CD4-positive, alpha-beta T cell treated with Interleukin-2 at 100 ng/mL for 4 hours (primary cell): Measurements from ENCODE around the gene USH2A.
"Not testable (repeated sequence)": the region's sequence is repeated elsewhere in the genome, so short reads cannot be mapped to it uniquely, and the experiment has no call there.

ENCODE experiments used
- DNase-seq: peaks from one replicate; pipeline ENCODE4 v3.0.0-alpha.2; 2020; ENCODE audit warnings: low spot score

Gene USH2A

DNA sequence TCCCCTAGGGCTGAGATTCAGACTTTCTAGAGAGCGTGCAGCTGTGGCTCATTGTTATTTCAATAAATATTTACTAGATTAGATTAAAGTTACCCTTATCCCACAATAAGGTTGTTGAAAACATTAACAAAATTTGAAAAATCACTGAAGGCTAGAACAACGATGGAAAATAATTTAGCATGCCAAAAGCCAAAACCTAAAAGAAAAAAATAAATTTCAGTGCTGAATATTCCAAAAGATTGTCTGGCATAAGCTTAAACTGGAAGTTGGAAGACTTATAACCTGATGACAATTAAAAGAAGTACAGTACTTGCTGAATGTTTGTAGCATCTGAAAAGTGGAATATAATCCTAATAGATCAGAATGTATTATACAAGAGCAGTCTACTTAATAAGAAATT, 221.3 kb downstream of the USH2A start:
- no peak for DNase-seq

DNA sequence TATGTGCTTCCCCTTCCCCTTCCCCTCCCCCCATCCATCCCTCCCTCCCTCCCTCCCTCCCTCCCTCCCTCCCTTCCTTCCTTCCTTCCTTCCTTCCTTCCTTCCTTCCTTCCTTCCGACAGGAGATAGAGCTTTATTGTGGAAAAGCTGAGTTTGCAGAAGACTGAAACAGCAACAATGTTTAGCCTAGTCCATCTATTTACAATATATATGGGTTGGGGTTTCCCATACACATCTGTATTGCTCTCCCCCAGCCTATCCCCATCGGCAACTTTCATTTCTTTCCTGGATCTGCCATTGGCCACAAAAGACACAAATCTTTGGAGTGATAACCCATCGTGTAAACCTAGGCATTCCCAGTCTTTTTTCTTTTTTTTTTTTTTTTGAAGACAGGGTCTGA, 222.3 kb downstream of the USH2A start:
- no peak for DNase-seq

DNA sequence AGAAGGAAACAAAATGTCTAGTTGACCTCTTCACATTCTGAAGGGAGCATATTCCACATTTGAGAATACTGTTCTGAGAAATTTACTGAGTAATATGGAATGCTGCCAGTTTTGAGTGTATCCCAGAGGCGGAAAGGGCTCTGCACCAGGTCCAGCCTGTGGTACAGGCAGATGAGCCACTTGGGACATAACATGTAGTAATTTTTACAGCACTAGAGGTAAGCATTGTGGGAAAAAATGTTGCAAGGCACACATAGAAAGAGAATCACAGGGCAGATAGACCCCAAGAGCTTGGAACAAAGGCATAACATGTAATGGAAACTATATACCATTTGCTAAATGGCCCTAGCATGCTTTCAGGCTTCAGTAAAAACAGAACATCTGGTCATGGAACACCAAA, 228.5 kb downstream of the USH2A start:
- no peak for DNase-seq

DNA sequence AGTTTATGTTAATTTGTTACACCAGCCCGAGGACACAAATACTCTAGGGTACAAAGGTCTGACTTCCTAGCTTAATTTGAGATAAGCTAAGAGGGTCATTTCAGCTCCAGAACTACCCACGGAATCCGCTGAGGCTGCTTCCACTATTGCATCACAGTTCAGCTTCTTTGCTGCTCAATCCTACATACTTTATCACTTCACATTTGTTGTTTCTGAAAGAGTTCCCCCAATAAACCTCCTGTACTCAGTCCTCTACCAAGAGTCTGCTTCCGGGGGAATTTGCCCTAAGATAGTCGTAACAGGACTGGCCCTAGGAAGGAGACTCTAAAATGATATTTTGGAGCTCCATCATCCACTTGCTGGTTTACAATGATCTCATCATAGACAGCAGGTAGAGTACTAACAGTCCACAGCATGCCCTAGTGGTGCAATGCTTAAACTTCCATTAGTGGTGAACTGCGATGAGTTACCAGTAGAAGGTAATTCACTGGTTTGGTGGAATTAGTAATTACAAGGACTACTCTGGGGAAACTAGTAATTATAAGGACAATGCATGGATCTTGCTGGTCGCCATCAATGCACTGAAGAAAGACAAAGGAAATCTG, 229.3 kb downstream of the USH2A start:
- no peak for DNase-seq

DNA sequence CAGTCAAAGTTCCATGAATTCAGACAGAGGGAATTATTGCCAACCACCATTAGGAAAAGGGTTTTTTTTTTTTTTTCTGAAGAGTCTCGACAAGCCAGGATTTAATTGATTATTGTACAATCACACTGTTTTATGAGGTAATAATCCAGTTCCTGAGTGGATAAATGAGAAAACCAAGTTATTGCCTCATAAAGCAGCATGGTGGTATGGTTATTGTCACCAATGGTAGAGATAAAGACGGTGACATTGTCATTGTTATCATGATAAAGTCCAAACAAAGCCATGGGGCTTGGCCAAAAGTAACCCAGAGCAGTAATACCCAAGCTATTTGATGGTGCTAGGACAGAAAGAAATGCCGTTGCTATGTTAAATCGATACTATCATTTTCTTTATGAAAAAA, 232.8 kb downstream of the USH2A start:
- DNase-seq, result no peak

DNA sequence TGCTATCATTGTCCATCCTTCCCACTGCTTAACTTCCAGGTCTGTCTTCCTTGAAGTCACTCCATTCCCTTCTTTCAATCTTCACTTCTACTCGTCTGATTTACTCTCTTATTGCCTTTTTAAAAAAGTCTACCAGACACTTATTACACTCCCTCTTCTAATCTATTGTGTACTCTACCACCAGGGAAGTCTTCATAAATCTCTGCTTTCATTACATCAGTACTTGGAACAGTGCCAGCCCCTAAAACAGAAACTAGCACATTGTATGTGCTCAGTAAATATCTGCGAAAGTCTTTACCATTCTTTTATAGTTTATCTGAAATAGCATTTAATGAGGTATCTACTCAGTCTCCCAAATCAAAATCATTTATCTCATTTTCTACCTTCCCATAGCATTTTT, 236.4 kb downstream of the USH2A start:
- DNase-seq, result no peak

DNA sequence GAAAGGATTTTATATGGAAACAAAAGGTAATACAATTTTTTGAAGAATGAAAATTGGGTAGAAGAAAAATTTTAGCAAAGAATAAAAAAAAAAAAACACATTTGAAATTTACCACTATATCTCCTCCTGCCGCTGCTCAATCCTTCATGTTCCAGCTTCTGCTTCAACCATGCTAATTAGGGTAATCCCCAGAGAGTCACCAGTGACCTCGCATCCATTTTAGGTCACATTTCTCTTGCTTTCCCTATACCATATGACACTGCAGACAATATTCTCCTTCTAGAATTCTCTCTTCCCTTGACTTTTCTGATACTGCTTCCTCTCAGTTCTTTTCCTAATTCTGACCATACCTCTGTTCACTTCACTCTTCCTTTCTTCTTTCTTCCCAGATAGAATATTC, 237.1 kb downstream of the USH2A start:
- DNase-seq, result no peak

DNA sequence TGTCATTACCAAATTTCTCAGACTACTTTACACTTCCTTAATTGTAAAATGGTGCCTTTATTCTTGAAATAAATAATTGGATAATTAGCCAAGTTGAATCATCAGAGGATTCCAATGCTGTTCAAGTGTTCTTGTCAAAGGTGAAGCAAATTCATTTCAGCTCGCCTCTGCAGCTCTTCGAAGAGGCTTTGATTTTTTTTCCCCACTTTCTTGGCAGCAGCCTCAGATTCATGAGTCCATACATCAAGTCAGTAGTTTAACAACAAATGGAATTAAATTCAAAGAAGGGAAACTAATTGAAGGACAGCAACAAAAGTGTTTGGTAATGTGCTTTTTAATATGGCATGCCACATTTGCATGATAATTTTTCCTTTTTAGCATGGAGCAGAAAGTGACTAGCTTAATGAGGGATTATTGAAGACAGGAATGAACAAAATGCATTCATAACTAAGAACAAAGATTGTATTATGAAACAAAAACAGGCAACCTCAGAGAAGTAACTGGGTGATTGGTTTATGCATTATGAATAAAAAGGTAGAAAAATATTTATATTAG, 239.0 kb downstream of the USH2A start:
- DNase-seq, result no peak

DNA sequence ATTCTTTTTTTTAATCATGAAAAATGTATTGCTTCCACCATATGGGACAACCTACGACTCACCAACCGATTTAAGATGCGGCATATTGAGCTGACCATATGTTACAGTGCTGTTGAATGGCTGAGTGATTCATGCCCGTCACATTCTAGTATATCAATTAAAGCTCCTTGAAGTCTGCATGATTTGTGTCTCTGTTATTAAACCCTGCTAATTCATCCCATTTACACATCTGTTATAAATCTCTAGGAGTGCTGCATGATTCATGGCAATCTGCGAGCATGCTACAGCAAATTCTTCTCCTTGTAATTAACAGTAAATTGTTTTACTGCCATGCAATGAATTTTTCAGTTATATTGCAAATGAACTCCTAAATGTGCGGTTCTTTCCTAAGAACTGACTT, 239.8 kb downstream of the USH2A start:
- DNase-seq, result no peak

DNA sequence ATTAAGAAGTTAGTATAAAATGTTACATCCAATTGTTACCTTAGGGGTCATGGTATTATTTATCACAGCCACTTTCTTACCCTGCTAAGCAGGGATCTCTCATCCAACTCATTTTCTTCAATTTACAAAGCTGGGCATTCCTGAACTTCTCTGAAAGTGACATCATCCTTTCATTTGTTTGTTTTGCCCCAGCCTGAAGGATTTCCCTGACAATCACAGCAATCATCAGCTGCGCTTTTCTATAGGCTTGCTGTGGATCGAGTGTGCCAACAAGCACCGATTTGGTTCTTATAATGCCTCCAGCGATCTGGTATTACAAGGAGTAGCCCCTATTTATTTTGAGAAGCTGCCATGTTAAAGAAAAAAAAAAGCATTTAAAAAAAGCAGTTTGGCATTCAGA, 240.2 kb downstream of the USH2A start:
- DNase-seq, result no peak

DNA sequence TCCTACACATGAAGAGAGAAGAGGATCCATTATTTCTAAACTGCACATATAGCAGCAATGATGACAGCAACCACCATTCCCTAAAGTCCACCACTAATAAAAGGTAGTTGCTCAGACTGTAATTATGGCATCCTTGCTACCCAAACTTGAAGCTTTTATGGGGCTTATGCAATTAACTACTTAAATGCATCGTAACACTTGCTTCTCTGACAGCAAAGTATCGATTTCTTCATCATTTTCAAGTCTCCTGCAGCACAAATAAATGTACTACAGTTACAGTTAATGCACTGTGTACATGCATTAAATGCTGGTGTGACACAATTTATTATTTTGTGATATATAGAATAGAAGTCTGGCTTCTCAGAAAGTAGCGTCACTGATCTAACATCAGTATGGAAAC, 241.7 kb downstream of the USH2A start:
- no peak for DNase-seq

DNA sequence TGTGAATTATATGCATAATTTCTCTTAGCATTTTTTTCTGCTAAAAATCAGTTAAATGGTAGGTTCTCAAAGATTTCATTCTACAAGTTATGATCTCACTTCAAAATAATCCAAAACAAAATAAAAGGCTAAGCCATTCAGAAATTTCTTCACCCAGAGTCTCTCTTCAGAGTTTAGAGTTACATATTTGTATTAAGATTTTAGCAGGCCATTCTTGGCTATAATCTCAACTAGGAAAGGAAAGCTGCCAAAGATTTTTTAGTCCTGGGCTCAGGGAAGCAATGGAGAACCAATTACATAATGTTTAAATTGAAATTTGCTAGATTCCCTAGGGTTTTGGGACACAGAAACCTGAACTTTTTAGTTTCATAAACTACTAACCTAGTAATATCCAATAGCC, 245.0 kb downstream of the USH2A start:
- no peak for DNase-seq

DNA sequence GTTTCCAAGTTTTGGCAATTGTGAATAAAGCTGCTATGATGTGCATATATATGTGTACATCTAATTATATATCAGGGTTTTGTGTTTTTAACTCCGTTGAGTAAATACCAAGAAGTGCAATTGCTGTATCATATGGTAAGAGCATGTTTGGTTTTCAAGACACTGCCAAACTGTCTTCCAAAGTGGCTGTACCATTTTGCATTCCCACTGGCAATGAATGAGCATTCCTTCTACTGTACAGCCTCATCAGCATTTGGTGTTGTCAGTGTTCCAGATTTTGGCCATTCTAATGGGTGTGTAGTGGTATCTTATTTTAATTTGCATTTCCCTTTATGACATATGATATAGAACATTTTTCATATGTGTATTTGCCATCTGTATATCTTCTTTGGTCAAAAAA, 246.3 kb downstream of the USH2A start:
- DNase-seq, result no peak

DNA sequence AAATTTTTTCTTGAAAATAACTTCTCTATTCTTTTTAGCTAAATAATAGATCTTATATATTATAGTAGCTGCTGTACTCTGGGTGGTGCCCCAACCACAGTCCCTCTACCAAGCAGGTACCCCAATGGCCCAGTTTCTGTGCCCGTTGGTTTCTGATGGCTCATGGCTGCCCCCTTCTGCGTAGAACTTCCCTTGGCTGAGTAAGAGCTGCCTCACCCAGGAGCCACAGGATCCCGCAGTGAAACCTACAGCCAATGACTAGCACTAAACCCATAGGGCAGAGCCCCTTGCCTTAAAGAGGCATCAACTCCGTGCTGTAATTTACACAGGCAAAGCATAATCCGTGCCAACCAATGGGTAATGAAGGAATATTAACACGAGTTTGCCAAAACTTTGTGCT, 247.5 kb downstream of the USH2A start:
- no peak for DNase-seq

DNA sequence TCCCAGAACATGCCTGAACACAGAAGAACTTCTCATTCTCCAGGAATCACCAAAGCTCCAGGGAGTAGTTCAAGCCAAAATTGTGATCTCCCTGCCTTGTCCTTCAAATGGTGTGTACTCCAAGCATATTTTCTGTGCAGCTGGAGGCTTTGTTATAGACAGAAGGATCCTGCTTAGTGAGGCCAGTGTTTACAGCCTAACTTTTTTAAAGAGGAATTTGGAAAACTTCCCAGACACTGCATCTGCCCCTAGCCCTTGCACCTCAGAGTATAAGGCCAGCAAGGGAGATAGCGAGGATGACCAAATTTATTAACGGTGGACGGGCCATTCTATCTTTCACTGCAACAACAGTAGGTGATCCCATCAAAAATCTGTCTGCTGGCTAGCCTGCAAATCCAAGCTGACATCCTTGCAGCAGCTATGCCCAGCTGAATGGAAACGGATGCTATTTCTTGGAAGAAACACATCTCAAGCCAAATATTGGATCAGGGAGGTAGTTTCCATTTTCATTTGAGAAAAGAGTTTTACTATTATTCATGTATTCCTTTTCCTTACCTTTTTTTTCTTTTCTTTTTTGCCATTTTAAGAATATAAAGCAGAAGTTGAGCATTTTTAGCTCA, 249.8 kb downstream of the USH2A start:
- DNase-seq, result no peak

DNA sequence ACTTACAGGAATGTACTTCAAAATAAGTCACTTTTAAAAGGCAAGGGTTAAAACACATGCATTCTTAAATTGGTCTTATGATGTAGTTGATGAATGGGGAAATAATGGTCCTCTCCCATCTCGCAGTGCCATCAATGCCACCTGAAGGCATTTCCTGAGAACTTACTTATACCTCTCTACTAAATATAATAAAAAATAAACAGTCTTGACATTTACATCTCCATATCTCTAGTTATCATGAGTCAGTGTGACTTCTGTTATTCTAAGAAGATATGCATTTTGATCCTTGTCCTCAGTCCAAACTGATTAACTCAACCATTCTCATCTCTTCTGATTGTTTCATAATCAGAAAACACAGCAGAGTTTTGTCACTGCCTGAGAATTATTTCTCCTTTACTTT, 253.9 kb downstream of the USH2A start:
- no peak for DNase-seq

DNA sequence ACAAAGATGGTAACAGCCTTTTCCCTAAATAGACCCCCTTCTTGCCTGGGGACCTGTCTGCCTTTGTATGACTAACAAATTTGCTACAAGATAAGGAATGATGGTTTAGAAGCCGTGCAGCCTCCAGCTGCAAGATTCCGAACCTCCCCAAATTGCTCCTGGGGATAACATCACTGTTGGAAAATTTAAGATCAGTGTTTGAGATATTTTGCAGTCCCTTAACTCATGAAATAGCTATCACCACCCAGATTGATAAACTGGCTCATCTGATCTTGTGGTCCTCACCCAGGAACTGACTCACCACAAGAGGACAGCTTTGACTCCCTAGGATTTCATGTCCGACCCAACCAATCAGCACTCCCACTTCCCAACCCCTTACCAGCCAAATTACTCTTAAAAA, 254.7 kb downstream of the USH2A start:
- no peak for DNase-seq

DNA sequence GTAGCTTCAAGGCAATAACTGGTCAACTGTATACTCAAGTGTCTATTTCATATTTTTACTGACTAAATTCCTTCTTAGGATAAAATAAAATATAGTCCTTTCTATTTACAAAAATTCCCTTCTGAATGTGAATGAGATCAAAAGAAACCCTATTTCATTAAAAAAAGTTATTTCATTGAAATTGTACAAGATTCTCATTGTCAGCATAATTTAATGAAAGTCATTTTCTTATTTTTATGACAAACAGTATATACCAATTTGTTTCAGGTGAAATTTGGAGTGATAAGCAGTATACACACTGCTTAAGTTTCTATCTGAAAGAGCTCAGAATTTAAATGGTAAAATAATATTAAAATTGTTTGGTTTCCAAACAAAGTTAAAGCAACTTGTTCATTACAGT, 269.2 kb downstream of the USH2A start:
- DNase-seq, result no peak

DNA sequence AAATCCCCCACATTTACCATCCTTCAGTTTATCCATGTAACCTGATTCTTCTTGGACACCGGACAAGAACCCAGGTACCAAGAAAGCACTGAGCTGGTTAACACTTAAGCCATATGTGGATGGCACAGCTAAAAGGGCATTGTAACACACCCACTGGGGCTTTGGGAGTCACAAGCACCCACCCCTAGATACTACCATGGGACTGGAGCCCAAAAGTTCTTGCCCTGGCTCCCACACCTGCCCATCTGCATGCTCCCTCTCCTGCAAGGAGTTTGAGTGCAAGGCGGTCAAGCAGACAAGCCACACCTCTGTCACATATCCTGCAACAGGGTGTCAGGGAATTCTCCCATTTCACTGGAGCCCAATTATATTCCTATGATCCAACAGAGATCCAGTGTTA, 270.1 kb downstream of the USH2A start:
- DNase-seq, result no peak

DNA sequence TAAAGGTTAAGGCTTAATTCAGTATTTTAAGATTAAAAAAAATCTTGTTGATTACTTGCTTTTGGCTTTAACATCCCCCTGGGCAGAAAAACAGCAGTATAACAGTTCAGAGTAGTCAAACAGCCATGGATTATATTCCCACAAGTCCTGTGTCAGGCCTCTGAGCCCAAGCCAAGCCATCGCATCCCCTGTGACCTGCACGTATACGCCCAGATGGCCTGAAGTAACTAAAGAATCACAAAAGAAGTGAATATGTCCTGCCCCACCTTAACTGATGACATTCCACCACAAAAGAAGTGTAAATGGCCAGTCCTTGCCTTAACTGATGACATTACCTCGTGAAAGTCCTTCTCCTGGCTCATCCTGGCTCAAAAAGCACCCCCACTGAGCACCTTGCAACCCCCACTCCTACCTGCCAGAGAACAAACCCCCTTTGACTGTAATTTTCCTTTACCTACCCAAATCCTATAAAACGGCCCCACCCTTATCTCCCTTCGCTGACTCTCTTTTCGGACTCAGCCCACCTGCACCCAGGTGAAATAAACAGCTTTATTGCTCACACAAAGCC, 277.7 kb downstream of the USH2A start:
- not testable (repeated sequence) for DNase-seq

DNA sequence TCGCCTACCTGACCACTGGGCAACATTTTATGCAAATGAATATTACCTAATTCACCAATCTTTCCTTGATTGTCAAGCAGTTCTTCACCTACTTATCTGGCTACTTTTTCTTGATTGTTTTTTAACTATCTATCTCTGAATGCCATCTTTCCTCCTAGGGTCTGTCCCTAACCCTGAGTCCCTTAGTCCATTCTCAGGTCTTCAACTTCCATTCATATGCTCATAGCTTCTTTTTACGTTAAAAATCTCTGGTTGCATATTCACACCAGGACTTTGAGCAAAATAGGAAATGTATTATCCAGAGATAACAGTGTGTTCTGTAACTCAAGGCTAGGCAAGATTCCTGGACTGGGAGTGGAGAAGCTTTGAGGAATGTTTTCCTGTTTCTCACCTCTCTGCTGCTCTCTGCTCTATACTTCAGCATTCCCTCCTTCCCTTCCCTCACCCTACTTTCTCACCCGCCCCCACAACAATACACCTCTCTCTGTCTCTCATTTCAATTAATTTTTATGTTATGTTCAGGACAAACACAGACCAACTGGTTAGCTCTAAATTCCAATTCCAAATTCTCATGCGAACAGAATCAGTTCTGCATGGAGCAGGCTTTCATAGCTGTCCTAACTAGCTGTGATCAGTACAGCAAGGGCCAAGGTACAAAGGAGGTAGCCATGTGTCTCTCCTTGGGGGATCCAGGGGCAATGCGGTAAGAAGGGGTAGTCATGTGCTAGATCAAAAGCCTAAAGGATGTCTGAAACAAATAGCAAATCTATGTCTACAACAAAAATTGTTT, 278.4 kb downstream of the USH2A start:
- DNase-seq, result no peak

DNA sequence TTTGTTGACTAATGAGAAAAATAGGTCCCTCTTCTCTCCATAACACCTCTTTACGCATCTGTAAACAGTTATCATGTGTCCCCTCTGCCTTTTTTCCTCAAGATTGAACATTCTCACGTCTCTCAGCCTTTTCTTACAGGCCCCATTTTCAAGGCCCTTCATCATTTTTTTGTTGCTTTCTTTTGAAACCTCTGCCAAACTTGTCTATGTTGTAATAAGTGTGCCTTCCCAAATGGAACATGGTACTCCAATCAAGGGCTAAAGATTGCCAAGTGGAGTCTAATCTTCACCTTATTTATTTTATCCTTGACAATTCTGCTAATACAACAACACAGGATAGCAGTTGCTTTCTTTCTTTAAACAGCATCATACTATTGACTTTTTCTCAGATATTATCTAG, 280.3 kb downstream of the USH2A start:
- no peak for DNase-seq
